Measurements from ENCODE around the gene SLMAP.

The SLMAP gene

DNA sequence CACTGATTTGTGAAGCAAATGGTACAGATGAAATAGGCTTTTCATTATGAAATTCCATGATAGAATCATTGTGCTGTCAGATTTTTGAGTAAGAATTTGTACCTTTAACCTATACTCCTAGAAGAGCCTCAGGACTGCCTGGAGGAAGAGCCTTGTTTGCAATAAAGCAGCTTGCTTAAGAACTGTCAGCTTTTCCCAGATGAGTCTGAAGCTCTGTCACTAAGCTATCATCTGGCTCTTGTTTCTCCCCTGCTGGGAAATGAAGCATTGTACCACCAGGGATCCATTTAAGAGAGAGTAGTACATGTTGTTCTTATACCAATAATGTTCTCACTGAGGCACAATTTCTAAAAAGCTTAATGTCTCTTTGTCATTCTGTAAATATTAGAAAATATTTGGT is 167.0 kb downstream of the SLMAP start:
- no peak for DNase-seq (ENCODE audit: low read depth)
- no peak overlapping the region for H3K4me3 ChIP-seq (ENCODE audit: low read depth, low read length)

DNA sequence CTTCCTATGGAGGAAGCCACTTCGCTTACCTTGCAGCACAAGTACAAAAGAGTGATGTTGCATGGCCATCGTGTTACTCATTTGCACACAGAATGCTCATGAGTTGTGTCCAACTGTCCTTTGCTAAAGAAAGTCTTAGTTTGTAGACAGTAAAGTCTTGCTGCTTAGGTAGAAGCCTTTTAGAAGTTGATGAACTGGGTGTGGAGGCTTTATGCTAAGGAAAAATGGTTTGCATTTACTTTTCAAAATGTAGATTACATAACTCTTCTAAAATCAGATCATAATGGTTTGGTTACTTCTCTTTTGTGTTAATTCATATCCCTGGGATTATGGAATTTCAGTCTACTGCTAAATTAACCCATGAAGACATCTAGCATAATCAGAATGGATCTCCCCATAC is 167.6 kb downstream of the SLMAP start:
- no peak for DNase-seq (ENCODE audit: low read depth)
- no peak overlapping the region for H3K4me3 ChIP-seq (ENCODE audit: low read depth, low read length)

GRCh38 chr3:57927166-57927565 is 171.1 kb downstream of the SLMAP start:
- no peak for DNase-seq (ENCODE audit: low read depth)
- no peak overlapping the region for H3K4me3 ChIP-seq (ENCODE audit: low read depth, low read length)

- DNase-seq (ENCODE audit: low read depth), result no peak
- no peak overlapping the region for H3K4me3 ChIP-seq (ENCODE audit: low read depth, low read length)
These were observed 171.8 kb downstream of the SLMAP start for GRCh38 chr3:57927916-57928315.

- no peak overlapping the region for H3K4me3 ChIP-seq (ENCODE audit: low read depth, low read length)
- no peak for DNase-seq (ENCODE audit: low read depth)
These were observed 172.4 kb downstream of the SLMAP start for GRCh38 chr3:57928511-57928910.

GRCh38 chr3:57929988-57930387 is 173.9 kb downstream of the SLMAP start:
- DNase-seq (ENCODE audit: low read depth), result no peak
- H3K4me3 ChIP-seq (ENCODE audit: low read depth, low read length), result no peak overlapping the region

DNA sequence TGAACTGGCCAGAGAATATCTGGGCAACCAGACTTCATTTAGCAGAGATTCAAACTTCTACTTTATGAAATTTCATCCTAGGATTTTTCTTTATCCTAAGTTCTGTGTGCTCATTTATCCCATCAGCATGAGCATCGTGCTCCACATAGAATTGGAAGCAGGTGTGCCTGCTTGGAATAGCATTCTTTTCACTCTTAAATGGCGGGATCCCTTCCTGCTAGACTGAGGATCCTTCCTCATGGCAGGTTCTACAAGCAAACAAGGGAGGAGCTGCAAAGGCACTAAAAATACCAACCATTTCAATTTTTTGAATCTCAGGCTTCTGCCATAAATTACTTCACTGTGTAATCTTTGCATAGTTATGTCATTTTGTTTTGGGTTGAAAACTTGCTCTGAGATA is 177.5 kb downstream of the SLMAP start:
- H3K4me3 ChIP-seq (ENCODE audit: low read depth, low read length), result no peak overlapping the region
- no peak for DNase-seq (ENCODE audit: low read depth)

- no peak overlapping the region for H3K4me3 ChIP-seq (ENCODE audit: low read depth, low read length)
- no peak for DNase-seq (ENCODE audit: low read depth)
These were observed 178.3 kb downstream of the SLMAP start for GRCh38 chr3:57934373-57934772.

- no peak overlapping the region for H3K4me3 ChIP-seq (ENCODE audit: low read depth, low read length)
- no peak for DNase-seq (ENCODE audit: low read depth)
These were observed 179.4 kb downstream of the SLMAP start for GRCh38 chr3:57935539-57935938.

DNA sequence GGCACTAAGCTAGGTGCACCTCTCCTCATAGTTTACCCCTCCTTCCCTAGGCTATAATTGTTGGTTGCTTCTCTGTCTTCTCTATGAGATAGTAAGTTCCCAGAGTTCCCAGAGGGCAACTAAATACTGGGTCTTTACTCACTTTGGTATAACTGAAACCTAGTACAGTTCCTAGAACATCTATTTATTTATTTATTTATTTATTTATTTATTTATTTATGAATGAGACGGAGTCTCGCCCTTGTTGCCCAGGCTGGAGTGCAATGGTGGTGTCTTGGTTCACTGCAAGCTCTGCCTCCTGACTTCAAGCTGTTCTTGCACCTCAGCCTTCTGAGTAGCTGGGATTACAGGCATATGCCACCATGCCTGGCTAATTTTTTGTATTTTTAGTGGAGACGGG is 181.0 kb downstream of the SLMAP start:
- H3K4me3 ChIP-seq (ENCODE audit: low read depth, low read length), result no peak overlapping the region
- DNase-seq (ENCODE audit: low read depth), result no peak

GRCh38 chr3:57939775-57940174 is 183.7 kb downstream of the SLMAP start:
- no peak for DNase-seq (ENCODE audit: low read depth)
- H3K4me3 ChIP-seq (ENCODE audit: low read depth, low read length), result no peak overlapping the region

DNA sequence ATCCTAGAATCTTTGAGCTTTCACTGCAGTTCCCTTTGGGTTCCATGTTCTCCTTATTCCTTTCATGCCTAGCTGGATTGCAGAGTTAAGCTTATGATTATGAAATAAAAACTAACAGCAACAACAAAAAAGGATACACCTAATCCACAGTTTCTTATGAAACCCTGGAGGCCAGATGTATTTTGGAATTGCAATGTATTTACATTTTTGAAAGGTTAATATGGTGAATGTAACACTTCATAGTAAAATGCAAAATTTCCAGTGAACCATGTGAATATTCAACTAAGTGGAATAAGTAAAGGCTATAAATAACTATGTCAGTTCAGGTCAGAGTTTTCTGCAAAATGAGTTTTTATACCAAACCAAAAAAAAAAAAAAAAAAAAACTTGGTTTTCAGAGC is 186.3 kb downstream of the SLMAP start:
- no peak for DNase-seq (ENCODE audit: low read depth)
- no peak overlapping the region for H3K4me3 ChIP-seq (ENCODE audit: low read depth, low read length)

DNA sequence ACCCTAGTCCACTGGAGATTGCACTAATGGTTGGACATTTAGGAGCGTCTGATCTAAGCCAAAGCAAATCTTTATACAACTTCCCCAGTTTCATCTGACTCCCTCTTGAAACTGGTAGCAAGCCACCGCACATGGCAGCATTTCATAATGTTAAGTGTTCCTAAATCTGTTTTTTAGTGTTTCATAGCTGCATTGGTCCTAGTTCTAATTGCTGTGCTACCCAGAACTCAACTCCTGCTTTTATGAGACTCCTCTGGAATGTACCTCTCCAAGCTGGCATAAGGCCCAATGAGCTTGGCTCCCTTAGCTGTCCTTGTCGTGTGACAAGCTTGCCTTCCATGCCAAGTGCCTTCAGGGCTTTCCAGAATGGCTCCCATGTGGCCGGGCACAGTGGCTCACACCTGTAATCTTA is 186.8 kb downstream of the SLMAP start:
- DNase-seq (ENCODE audit: low read depth), result no peak
- no peak overlapping the region for H3K4me3 ChIP-seq (ENCODE audit: low read depth, low read length)

GRCh38 chr3:57943525-57944495 is 187.7 kb downstream of the SLMAP start:
- DNase-seq (ENCODE audit: low read depth), result no peak

GRCh38 chr3:57946970-57947381 is 190.9 kb downstream of the SLMAP start:
- no peak for DNase-seq (ENCODE audit: low read depth)
- no peak overlapping the region for H3K4me3 ChIP-seq (ENCODE audit: low read depth, low read length)

More at GRCh38 chr3:57943525-57944495, 187.7 kb downstream of the SLMAP start:
- no peak overlapping the region for H3K4me3 ChIP-seq (ENCODE audit: low read depth, low read length)

- H3K4me3 ChIP-seq (ENCODE audit: low read depth, low read length), result no peak overlapping the region
- no peak for DNase-seq (ENCODE audit: low read depth)
These were observed 192.1 kb downstream of the SLMAP start for GRCh38 chr3:57948080-57948671.

DNA sequence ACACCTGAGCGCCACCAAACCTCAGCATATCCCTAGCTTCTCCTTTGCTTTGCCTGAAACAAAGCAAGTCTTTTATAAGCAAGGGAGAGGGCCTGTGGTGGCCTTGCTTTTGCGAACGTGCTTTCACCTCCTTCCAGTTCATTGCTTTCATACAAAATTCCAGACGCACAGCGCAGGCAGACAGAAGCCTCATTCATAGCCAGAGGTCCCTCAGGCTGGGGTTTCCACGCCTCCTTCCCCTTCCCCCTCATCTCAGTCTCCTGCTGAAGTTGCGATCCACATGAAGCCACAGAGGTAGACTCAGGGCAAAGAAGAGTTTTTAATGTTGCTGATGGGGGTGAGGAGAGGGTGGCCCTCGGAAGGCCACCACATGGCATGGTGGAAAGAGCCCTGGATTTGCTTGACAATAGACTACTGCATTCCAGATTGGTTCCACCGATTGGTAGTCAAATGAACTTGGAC is 192.7 kb downstream of the SLMAP start:
- H3K4me3 ChIP-seq (ENCODE audit: low read depth, low read length), result no peak overlapping the region
- DNase-seq (ENCODE audit: low read depth), result no peak

GRCh38 chr3:57949344-57949743 is 193.2 kb downstream of the SLMAP start:
- no peak overlapping the region for H3K4me3 ChIP-seq (ENCODE audit: low read depth, low read length)
- no peak for DNase-seq (ENCODE audit: low read depth)

DNA sequence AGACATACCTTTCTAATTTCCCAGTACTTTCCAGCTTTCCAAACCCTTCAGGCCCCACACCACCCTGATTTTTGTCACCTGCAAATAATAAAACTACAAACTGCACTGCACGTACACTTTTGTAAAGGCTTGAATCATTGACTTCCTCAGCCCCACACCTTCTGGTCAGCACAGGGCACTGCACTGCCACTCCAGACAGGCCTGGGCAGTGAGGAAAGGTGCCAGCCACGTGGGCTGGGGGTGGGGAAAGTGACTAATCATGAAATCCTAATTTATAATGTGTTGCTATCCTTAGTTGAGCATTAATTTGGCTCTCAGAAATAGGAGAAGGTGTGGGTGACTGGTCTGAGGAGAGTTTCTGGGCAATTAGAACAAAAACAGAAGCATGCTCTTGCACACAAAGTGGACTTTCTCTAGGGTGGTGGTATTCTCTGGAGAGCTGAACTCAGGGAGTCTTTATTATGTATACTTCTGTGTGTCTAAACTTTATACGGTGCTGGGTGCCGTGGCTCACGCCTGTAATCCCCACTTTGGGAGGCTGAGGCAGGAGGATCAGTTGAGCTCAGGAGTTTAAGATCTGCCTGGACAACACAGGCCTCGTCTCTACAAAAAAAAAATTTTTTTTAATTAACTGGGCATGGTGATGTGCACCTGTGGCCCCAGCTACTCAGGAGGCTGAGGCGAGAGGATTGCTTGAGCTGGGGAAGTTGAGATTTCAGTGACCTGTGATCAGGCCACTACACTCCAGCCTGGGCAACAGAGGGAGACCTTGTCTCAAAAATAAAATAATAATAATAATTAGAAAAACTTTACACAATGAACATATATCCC is 193.9 kb downstream of the SLMAP start:
- no peak overlapping the region for H3K4me3 ChIP-seq (ENCODE audit: low read depth, low read length)
- DNase-seq (ENCODE audit: low read depth), result no peak
